HEK293T (cell line): ENCODE data around the gene GLRX3.

Experiments
- BHLHE40 ChIP-seq: fragments of 450-650 bp; IDR thresholded peaks from 2 replicates; pipeline ENCODE4 v1.6.1; 2016; ENCODE audit warnings: mild to moderate bottlenecking, moderate library complexity, borderline replicate concordance
- CTBP1 ChIP-seq: fragments of 450-650 bp; IDR thresholded peaks from 2 replicates; pipeline ENCODE4 v1.6.1; 2016; ENCODE audit warnings: borderline replicate concordance
- FOXA1 ChIP-seq: fragments of 450-650 bp; IDR thresholded peaks from 2 replicates; pipeline ENCODE4 v1.6.1; 2016; ENCODE audit warnings: mild to moderate bottlenecking
- NFRKB ChIP-seq: fragments of 450-650 bp; IDR thresholded peaks from 2 replicates; pipeline ENCODE4 v1.6.1; 2016; ENCODE audit warnings: mild to moderate bottlenecking, moderate library complexity
- SP1 ChIP-seq: fragments of 450-650 bp; IDR thresholded peaks from 2 replicates; pipeline ENCODE4 v1.6.1; 2017
- SUZ12 ChIP-seq: fragments of 450-650 bp; IDR thresholded peaks from 2 replicates; pipeline ENCODE4 v1.6.1; 2016; ENCODE audit warnings: mild to moderate bottlenecking
- TARDBP ChIP-seq: fragments of 450-650 bp; IDR thresholded peaks from 2 replicates; pipeline ENCODE4 v1.6.1; 2016
- ZNF384 ChIP-seq: fragments of 450-650 bp; IDR thresholded peaks from 2 replicates; pipeline ENCODE4 v1.6.1; 2016

DNA sequence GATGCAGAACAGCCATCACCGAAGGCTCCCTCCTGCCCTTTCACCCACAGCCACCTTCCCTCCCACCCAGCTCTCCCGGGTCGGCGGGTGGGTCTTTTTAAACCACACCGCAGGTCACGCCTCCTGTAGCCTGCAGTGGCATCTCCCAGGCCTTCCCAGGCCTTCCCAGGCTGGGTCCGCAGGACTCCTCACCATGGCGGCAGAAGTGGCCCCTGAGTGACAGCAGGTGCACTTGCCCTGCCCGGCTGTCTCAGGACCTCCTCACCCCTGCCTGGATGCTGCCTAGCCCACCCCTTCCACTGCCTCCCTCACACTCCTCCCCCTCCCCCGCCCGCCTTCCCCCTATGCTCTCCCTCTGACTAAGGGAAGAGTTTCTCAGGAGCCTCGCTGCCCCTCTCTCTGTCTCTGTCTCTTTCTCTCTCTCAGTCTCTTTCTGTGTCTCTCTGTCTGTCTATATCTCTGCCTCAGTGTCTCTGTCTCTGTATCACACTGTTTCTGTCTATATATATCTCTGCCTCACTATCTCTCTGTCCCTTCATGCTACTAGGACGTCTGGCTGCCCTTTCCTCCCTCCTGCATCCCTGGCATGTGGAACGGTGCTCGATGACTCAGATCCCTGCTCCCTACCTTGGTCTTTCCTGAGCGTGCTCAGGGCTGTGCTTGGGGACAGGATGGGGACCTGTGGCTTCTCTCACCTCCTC, 57.5 kb downstream of the GLRX3 start:
- no peak for TF ChIP-seq SP1
- no peak for TF ChIP-seq BHLHE40
- TF ChIP-seq NFRKB: no peak
- no peak for TF ChIP-seq TARDBP
- TF ChIP-seq FOXA1: no peak
- no peak for TF ChIP-seq ZNF384
- no peak for TF ChIP-seq CTBP1
- no peak for TF ChIP-seq SUZ12
